OCI-LY7 (cell line): Measurements from ENCODE around the gene MAGI1.

Source experiments
- CTCF ChIP-seq: fragments of 200-600 bp; sonication (generic); conservative IDR thresholded peaks from 2 replicates; pipeline ENCODE4 v1.5.1; 2014; ENCODE audit warnings: mild to moderate bottlenecking, antibody characterized with exemption, low read length, moderate library complexity, mixed read lengths
- EZH2phosphoT487 ChIP-seq: fragments of 200-600 bp; sonication (generic); IDR thresholded peaks from 2 replicates; pipeline ENCODE4 v1.6.1; 2018; ENCODE audit warnings: low read depth, borderline replicate concordance, mild to moderate bottlenecking, mixed run types, antibody characterized with exemption, low read length, moderate library complexity, mixed read lengths

GRCh38 chr3:65625305-65625704 is 413.4 kb downstream of the MAGI1 start:
- TF ChIP-seq CTCF (no peak), EZH2phosphoT487 (no peak)
